SU-DHL-6 (cell line): ENCODE data around the gene TMEM178A.

Experiments
- CTCF ChIP-seq: fragments of 200-600 bp; sonication (generic); IDR thresholded peaks from one replicate; pipeline ENCODE4 v1.5.1; 2017; ENCODE audit warnings: antibody characterized with exemption, mild to moderate bottlenecking, low read length, moderate library complexity; ENCODE audit not compliant: insufficient read depth, poor library complexity, severe bottlenecking
- EZH2phosphoT487 ChIP-seq: fragments of 200-600 bp; sonication (generic), shearing (Covaris generic); conservative IDR thresholded peaks from 2 replicates; pipeline ENCODE4 v1.6.1; 2018; ENCODE audit warnings: mild to moderate bottlenecking, antibody characterized with exemption, low read length, moderate library complexity, mixed read lengths

DNA sequence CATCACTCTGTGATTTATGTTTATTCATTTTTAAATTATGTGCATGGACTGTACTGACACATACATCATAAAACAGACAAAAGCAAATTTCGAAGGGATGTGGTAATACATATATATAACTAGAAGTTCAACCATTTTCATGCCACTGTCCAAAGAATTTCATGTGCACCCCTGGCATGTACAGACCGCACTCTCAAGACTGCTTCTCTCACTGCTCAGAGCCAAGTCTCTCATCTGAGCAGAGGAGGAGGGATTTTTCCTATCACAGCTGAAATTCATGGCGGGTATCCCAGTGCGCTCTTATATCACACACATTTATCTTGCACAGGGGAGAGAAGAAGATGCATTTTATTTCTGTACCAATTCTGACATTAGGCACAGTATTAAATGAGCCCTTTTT, 5.9 kb downstream of the TMEM178A start:
- TF ChIP-seq CTCF = no peak
- no peak for TF ChIP-seq EZH2phosphoT487
